Activated CD4-positive, alpha-beta T cell treated with anti-CD3 and anti-CD28 coated beads, Interleukin-2, Interleukin-6, amounts not matched to agents 100 ng/mL and 50 ng/mL, durations not matched to agents 16 hours and 8 hours (primary cell): Measurements from ENCODE around the gene KAT2A.
A peak's percentile ranks its signal among the peaks of the same experiment; 100 is the strongest.
"Not testable (repeated sequence)": the region's sequence is repeated elsewhere in the genome, so short reads cannot be mapped to it uniquely, and the experiment has no call there.

Source experiments
- DNase-seq: peaks from one replicate; pipeline ENCODE4 v3.0.0-alpha.2; 2020

Gene KAT2A

DNA sequence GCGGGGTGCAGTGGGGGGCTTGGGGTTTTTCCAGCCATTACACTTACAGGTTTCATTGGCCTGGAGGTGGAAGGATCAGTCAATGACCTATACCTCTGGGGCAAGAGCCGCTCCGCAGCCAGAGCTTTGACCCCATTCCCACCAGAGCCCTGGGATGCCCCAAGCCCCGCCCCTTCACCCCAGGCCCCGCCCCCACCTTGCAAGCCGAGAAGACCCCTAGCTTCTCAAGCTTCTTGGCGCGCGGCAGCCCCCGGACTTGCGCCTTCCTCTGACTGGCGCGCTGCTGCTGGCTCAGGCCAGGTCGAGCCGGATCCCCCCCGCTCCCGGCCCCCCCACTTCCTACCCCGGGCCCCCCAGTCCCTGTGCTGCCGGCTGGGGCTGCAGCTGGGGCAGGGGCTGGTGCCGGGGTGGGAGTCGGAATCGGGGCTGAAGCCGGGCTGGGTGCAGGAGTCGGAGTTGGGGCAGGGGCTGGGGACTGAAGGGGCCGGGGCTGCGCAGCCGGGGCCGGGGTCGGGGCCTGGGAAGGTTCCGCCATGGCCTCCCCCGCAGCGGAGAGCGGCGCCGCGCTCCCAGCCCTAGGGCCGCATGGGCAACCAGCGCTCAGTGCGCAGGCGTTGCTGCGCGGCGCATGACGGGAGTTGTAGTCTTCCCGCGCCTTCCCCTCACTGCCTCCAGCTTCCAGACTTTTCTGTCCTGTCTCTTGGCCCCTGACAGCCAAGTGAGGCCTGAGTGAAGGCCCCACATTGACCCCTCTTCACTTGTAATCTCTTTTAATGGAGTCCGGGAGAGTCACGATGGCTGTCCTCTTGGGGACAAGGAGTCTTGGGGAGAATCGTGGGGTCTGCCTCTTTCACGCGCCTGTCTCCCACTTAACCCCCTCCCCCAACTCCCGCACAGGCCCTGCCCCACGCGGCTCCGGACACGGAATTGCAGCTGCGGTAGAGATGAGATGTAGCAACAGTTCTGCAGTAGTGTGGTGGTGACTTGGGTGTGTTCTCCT lies at the start of gene KAT2A:
Gene KAT2A, minus strand, starts transcription at position 598 of the 1,000 bp plus-strand sequence. Its CDS starts 63 bp downstream, at position 535.
- DNase-seq: peak; percentile 88

DNA sequence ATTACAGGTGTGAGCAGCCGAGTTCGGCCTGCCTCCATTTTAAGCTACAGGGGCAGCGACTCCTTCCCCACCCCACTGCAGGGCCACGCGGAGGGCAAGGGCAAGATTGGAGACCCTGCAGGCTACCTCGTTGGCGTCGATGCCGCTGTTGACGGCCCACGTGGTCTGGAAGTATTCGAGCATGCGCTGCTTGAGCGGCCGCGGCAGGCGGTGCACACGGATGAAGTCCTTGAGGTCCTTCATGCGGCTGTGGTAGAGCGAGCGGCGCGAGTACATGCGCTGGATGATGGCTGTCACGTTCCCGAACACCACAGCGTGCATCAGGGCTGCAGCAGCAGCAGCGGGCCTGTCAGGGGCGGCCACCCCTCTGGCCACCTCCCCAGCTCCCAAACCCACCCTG lies 48.2 kb upstream of the KAT2A start:
- no peak for DNase-seq

DNA sequence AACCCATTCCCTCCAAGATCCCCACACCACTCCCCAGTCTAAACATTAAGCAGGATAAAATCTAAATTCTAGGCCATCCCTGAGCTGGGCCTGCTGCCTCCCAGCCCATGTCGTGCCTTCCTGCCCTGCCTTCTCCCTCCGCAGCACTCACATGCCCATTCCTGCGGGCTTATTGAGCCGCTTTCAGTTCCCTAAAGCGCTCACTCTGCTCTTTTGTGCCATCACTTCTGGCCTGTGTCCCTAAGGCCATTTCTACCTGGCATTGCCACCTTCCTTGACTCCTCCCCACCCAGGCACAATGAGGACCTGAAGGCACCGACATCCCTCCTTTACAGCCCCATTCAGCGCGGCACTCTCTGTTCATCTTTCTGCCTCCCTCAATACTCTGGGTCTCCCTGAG lies 46.6 kb upstream of the KAT2A start:
- DNase-seq: no peak

DNA sequence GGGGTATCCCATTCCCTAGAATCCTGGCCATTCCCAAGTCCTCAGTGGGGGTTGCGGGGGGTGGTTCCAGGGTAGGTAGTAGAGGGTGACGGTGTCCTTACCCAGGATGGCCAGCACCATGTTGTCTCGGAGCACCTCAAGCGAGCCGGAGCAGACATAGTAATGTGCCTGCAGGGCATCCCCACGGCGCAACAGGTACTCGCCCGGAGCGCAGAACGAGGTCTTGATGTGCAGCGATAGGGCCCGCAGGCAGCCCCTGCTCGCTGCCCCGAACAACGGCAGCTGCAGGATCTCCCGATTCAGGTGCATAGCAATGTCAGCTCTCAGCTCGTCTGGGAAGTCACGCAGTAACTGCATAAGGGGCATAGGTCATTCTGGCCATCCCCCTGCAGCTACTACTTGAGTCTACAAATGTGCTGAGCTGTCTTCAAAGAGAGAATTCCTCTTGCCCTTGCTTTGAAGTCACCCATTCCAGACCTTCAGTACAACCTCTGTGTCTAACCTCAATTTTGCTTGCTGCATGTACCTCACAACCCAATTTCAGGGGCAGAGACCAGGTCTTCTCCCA lies 45.1 kb upstream of the KAT2A start:
- DNase-seq: no peak

DNA sequence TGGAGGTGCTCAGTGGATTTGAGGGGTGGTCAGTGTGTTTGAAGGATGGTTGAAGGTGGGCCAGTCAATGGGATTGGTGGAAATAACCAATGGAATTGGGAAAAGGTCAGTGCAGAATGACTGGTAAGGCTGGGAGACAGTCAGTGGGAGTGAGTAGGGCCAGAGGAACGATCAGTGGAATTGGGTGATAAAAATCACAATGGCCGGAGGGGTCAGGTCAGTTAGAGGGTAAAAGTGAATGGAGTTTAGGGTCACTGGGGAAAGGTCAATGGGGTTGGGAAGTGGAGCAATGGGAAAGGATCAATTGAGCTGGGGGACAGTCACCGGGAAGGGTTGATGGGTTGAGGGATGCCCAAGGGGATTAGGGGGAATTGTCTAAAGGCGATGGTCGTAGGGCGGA lies 44.6 kb upstream of the KAT2A start:
- DNase-seq: no peak

DNA sequence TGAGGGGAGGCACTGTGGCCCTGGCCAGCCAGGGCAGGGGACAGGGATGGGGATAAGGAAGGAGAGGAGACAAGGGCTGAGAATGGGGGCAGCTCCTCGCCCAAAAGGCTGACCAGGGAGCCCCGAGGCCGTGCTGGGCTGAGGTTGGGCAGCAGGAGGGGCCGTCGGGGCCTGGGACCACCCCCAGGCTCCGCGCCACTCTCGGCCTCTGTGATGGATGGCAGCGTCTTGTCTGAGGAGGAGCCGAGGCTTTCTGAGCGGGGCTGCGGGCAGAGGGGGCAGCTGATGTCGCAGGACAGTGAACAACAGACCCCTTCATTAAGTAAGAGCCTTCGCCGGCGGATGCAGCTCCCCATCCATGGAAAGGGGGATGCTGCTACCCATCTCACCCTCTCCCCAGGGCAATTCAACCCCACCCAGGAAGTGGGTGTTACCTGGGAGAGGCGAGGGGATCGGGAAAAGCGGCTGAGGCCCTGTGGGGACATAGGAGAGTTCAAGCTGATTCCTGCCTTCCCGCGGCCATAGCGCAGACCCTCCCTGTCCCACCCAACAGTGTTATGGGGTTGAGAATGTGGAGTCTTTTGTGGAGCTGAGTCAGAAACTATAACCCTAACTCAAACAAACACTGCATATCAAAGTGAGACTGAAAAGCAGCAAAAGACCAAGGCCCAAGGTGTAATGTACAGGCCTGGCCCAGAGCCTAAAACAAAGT lies 42.7 kb upstream of the KAT2A start:
- DNase-seq: no peak

DNA sequence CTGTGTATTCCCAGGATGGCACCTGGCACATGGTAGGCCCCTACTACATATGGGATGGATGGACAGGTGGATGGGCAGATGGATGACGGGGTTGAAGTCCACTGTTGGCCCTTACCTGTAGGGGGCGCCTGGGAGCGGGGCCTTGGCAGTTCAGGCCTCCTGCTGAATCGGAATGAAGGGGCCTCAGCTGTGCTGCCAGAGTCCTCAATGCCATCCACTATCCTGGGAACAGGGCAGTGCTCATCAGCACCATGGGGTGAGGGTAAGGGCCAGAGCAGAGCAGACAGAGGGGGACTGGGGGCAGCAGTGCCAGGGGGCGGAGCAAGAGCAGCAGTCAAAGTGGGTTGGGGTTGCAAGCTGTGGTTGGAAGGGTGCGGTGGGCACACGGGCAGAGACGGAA lies 41.9 kb upstream of the KAT2A start:
- DNase-seq: peak; percentile 72

DNA sequence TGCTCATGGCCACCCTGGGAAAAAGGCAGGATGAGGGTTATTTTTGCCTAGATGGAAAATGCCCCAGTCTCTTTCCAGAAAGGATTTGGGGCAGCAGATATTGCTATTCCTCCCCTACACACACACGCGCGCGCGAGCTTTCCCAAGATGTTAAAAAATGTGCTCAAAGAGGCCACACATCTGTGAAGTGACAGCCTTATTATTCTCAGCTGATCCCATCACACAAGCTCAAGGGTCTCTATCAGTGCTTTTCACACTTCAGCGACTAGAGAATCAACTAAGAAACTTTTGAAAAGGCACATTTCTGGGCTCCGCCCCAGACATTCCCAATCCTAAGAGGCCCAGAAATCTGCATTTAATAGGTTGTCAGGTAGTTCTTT lies 39.4 kb upstream of the KAT2A start:
- no peak for DNase-seq

DNA sequence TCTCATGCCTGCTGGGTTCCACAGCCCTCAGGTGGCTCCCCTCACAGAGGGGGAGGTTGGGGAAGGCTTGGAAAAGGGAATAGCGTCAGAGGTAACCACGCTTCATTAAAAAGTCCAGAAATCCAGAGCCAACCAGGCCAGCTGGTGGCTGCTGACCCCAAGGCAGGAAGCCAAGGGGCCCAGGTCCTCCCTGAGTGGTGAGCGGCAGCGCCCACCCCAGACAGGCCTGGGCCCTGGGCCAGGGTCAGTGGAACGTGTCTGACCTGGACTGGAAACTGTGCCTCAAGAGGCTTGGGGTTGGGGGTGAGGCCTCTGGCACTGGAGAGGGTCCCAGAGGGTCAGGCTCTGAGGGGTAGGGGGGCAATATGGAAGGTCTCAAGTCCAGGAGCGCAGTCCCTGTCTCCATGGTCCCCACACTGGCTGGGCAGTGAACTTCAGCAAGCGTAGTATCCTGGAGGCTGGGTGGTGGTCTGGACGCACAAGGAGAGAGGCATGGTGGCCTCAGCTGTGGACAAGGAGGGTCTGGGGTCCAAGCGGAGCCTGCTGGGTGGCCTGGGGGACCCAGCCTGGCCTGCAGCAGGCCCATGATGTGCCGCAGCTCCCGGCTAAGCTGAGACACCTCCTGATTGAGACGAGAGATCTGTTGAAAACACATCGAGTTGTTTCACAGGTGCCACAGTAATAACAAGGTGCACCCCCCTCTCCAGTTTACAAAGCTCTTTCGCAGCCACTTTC lies 38.8 kb upstream of the KAT2A start:
- DNase-seq: no peak

DNA sequence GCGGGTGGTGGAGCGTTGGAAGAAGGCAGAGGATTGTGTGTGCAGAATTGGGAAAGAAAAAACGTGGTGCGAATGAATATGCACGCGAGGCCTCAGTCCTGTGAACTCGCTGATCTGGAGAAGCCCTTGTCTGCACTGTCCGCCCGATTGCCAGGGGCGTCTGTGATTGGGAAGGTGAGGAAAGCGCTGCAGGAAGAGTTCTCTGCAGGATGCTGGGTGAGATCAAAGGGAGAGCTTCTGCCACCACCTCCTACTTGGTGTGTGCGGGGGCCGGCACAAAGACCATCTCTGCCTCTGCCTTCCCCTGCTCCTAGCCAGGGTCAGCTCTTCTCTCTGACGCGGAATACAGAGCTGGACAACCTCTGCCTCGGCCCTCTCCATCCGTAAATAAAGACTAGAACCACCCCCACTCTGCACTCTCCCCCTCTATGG lies 34.5 kb upstream of the KAT2A start:
- no peak for DNase-seq

DNA sequence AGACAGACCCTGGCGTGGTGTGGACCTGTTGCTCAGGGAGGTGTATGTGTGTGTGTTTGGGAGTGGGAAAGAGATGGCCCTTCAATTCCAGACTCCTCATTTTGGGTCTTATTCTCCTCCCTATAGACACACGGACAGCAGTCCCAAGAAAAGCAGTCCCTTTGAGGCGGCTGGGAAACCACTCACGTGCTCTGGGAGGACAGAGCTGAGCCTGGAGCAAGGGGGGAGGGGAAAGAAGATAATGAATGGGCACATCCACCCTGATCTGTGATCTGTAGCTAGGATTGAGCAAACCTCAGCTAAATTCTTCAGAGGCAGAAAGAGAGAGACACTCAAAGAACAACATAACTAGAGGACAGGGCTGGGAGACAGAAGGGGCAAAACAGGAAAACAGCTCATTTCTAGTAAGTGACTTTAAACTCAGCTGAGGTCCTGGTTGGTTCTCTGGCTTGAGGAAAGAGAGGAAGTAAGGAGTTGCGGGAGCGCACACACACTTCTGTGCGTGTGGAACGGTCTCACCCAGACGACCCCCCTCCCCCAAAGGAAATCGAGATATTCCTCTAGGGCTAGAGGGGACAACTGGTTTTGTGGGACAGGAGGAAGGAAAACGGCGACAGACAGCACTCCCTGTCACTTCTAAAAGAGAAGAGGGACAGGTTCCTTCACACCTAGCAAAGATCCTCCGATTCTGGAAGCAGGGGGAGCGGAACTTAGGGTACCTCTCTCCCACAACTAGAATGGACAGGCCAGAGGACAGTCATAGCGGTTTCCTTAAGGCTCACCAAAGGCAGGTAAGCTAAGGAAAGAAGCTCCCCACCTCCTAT lies 33.0 kb upstream of the KAT2A start:
- peak; percentile 21 for DNase-seq

DNA sequence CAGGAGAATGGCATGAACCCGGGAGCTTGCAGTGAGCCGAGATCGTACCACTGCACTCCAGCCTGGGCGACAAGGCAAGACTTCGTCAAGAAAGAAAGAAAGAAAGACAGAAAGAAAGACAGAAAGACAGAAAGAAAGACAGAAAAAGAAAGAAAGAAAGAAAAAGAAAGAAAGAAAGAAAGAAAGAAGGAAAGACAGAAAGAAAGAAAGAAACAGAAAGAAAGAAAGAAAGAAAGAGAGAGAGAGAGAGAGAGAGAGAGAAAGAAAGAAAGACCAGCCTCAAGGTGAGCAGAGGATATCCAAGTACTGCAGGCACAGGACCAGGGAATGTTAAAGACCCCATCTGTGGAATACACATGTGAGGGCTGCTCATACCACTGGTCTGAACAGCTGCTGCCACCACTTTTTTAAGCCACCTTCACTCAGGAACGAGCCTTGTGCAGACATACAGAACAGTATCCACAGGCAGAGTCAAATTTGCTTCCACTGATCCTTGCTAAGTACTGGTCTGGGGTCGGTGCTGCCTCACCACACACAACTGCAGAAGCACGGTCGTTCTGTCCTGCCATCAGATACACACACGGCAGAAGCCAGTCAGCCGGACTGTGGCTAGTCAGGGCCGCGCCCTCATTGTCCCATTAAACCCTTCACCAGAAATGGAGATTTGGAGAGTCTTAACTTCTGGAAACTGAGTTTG lies 25.9 kb upstream of the KAT2A start:
- no peak for DNase-seq

DNA sequence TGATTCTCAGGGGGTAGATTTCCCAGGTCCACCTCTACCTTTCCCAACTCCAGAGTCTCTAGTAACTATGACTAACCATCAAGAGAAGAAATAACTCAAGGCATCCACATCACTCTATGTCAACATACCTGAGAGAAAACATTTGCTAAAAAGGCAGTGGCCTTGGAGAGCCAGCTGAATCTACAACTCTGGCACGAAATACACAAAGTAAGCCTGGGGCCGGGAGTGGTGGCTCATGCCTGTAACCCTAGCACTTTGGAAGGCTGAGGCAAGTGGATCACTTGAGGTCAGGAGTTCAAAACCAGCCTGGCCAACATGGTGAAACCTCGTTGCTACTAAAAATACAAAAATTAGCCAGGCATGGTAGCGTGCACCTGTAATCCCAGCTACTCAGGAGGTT lies 22.0 kb upstream of the KAT2A start:
- DNase-seq: not testable (repeated sequence)

DNA sequence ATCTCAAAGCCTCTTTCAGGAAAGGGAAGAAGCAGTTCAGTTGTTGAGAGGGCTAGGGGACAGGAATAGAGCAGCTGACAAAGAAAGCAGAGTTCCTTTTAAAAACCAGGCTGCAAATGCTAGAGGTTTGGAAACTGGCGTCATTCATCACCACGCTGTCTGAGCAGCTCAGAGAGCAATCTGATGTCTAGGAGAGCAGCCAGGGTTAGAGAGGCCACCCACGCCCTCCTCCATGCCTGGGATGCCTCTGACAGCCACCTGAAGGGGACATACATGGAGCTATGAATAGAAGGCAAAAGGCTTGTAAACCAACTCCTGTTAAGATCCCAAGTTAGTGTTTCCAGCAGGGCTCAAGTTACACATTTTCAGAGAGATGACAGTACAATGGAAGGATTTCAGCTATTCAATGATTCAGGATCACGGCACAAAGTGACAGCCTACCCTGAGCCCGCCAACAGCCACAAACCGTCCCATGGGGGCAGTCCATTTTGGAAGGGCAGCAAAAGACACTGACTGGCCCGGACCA lies 21.3 kb upstream of the KAT2A start:
- DNase-seq: no peak

DNA sequence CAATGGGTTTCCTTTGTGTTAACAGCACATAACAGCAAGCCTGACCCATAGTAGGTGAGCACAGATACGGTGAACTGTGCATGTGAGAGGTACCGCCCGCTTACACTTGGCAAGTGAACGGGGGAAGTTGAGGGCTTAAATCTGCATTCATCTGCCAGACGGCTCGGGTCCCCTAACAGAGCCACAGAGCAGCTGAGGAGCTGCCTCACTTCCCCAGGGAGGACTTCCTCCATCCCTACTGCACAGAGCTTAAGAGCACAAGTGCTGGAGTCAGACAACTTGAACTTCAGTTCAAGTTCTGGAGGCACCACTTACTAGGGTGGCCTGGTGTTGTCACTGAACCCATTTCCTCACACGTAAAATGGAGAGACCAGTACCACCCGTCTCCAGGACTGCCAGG lies 20.2 kb upstream of the KAT2A start:
- DNase-seq: no peak

DNA sequence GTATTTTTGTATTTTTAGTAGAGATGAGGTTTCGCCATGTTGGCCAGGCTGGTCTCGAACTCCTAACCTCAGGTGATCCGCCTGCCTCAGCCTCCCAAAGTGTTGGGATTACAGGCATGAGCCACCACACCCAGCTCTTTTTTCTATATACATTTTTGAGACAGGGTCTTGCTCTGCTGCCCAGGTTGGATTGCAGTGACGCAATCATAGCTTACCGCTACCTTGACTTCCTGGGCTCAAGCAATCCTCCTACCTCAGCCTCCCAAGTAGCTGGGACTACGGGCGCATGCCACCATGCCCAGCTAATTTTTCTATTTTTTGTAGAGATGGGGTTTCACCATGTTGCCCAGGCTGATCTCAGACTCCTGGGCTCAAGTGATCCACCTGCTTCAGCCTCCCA lies 19.5 kb upstream of the KAT2A start:
- DNase-seq: not testable (repeated sequence)

DNA sequence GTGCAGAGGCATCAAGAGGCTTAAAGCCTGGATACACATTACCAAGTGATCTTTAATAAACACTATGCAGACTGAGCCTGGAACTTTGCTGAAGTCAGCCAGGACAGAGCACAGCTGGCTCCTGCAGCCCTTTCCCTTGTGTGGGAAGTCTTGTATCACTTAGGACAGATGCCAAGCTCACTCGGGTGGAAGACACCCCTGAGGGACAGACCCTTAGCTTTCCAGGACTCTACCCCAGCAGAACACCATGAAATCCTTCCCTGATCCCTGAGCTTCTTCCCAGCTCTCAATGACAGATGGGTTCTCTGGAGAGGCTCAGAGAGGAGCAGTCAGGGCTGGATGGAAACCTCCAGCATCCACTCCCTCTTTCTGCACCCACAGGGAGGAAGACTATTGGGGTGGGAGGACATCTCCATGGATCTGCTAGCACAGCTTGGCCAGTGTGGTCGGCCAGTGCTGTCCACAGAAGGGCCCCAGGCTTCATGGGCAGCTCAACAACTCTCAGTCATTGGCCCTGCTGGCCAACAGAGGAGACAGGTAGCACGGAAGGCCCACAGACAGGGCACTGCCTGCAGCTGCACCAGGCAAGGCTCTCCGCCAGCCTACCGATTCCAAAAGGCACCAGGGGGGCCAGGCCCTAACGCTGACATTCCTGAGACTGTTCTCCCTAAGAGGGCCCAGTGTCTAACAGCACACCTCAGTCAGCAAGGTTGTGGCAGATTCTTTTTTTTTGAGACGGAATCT lies 17.8 kb upstream of the KAT2A start:
- DNase-seq: no peak

DNA sequence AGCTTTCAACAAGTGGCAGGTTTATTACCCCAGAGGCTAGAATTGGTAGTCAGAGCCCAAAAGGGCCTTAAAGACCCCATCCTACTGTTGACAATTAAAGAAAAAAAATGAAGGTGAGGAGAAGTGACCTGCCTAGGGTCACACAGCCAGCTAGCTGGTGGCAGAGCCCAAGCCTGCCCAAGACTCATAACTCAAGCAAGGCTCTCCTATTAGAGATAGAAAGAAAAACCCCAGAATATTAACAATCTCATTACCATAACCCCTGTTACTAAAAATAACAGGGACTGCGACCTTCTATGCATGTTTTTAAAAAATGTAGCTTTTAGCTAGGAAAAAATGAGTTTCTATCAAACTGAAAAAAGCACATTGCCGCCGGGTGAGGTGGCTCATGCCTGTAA lies 15.5 kb upstream of the KAT2A start:
- no peak for DNase-seq

DNA sequence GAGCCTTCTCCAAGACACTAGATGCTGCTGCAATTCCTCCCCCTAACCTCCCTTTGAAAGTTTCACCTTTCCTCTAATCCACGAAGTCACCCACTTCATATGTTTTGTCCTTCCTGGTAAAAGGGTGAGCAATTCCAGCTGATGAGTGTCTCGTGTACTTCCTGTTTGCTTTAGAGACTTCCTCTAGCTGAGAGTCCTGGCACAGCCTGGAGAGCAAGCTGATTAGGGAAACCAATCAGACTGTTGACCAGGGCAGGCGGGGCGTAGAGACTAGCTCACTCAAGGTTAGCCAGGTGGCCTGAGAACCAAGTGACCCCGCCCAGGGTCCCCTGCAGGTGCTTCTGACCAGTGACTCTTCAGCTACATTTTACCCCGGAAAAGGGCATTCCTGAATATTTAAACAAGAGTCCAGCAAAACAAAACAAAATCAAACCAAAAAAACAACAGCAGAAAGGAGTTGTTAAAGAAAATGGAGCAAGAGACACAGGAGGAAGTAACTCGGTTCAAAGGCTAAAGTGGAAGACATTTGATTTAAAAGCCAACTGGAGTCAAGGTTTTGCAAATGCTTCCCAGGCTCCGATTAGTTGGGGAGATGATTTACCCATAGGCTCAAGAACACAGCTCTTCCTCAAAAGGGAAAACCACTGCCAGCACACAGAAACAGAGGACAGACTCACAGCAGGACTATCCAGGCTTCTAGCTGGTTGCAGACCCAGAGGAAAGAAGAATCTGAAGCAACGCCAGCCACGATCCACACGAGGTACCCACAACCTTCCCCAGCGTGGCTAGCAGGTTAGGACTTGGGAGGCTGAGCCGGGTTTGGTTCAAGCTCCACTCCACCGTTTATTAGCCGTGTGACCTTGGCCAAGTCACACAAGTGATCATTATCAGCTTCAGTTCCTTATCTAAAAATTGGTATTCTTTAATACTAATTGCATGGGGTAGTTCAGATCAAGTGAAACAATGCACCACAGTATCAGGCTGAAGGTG lies 14.8 kb upstream of the KAT2A start:
- no peak for DNase-seq
